GM18861 (cell line): ENCODE measurements around the gene TIMELESS.
"Not testable (repeated sequence)": the region's sequence is repeated elsewhere in the genome, so short reads cannot be mapped to it uniquely, and the experiment has no call there.

Experiments
- ATAC-seq: cut with Tn5 transposase; IDR thresholded peaks from one replicate; pipeline ENCODE4 v1.9.1; 2021; ENCODE audit not compliant: unreplicated experiment

The TIMELESS gene

DNA sequence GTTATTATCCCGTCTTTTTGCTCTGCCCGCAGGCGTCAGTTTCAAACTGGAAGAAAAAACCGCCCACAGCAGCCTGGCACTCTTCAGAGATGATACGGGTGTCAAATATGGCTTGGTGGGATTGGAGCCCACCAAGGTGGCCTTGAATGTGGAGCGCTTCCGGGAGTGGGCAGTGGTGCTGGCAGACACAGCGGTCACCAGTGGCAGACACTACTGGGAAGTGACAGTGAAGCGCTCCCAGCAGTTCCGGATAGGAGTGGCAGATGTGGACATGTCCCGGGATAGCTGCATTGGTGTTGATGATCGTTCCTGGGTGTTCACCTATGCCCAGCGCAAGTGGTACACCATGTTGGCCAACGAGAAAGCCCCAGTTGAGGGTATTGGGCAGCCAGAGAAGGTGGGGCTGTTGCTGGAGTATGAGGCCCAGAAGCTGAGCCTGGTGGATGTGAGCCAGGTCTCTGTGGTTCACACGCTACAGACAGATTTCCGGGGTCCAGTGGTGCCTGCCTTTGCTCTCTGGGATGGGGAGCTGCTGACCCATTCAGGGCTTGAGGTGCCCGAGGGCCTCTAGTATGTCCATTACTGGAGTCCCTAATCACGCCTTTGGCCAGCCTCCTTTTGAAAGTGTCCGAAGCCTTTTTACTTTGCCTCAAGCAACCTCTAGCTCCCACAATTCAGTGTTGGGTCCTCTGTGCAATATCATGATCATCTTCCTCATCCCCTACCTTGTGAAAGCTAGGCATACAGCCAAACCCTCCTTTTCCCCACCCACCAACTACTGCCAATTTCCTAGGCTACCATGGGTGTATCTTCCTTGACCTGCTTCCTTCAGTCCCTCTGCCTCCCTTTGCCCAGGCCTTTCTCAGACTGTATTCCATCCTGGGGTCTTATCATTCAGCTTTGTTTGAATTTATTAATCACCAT is 20.0 kb upstream of the TIMELESS start:
- no peak for ATAC-seq

DNA sequence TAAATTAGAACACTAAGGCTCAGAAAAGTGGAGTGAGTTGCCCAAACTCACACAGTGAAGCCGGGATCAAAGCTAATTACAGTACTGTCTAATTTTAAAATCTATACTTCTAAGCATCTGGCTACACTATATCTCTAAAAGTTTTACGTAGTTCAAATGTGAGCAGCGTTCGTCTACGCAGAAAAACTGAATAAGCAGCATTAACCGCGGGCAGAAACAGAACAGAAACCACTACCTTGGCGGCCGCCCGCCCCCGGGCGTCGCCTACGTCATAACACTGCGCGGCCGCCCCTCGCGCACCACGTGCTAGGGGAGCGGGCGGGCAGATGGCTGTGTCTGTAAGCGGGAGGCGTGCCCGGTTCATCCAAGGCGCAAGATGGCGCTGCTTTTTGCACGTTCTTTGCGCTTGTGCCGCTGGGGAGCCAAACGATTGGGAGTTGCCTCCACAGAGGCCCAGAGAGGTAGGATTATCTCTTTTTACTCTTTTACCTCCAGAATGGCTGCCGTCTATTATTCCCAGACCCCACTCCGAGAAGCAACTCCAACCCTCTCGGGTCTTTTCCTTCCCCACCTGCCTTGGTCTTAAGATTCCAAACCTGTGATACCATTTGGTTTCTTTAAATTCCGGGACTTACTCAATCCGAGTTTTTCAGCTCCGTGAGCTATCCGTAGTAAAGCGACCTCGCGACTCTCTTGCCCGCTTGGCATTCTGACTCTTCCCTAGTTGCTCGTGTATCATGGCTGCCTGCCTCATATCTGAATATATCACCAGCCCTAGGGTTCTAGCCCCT is 19.2 kb upstream of the TIMELESS start, which contains the start of gene SPRYD4:
TSS of gene SPRYD4 (plus strand) at position 363 of the 791 bp plus-strand sequence. CDS start at position 377, 14 bp downstream.
- peak; percentile 80 for ATAC-seq

DNA sequence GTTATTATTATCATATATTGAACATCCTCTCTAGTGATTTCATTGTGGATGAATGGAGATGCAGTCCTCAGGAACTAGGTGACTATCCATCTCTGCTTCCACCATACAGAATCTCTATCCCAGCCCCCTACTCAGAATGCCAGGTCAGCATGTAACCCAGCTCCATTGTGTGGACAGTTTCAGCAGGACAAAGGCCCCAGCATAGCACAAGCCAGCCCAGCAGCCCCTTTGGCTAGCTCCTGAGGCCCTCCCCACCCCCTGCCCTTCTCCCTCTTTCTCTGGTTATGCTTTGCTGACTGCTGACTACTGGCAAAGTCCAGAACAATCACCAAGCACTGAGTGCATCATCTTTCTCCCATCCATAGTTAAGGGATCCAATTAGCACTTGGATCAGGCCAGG is 13.3 kb upstream of the TIMELESS start:
- ATAC-seq: no peak

DNA sequence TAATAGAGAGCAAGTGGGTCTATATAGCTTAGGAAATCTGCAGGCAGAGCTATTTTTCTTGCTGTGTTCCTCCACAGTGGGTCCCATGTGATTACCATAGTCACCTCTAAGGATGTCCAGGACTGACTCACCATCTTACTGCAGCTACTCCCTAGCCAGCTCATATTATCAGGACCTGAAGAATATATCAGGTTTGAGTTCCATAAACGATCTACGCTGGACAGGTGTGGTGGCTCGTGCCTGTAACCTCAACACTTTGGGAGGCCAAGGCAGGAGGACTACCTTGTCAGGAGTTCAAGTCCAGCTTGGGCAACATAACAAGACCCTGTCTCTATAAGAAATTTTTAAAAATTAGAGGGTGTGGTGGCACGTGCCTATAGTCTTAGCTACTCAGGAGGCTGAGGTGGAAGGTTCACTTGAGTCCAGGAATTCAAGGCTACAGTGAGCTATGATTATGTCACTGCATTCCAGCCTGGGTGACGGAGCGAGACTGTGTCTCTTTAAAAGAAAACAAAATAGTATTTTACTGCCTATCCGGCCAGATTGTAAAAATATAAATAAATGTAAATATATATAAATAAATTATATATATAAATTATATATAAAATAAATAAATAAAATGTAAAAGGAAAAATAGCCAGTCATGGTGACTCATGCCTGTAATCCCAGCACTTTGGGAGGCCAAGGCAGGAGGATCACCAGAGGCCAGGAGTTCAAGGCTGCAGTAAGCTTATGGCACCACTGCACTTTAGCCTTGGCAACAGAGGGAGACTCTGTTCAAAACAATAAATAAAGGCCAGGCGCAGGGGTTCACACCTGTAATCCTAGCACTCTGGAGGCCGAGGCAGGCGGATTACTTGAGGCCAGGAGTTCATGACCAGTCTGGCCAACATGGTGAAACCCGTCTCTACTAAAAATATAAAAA is 12.3 kb upstream of the TIMELESS start:
- no peak for ATAC-seq

DNA sequence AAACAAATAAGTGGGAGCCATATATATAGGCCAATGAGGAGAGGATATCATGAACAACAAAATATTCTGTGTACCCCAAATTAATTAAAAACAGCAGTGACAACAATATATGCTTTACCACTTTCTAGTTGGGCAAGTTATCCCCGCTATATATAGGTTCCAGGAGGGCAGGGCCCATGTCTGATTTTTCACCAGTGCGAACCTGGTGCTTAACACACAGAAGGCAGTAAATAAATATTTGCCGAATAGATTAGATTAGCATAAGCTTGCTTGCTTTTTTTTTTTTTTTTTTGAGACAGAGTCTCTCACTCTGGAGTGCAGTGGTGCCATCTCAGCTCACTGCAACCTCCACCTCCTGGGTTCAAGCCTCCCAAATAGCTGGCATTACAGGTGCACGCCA is 8.6 kb upstream of the TIMELESS start:
- ATAC-seq: no peak

DNA sequence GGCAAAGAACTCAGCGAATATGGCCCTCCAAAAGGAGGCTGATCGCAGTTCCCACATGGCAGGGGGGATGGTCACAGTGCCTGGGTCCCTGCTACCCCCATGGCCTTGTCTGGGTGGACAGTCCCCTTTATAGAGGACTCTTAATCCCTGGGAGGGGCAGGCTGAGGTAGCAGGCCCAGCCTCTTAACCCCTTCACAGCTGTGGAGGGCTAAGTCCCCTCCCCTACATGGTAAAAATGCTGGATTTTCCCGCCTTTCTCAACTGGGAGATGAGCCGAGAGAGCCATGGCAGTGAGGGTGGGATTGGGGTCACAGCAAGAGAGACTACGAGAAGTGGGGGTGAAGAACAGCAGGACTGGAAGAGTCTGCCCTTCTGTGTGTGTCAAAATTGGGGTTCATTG is 5.3 kb upstream of the TIMELESS start, which contains the start of gene MIP:
TSS of gene MIP (minus strand) at position 101 of the 400 bp plus-strand sequence. CDS start at position 57, 44 bp downstream.
- no peak for ATAC-seq

DNA sequence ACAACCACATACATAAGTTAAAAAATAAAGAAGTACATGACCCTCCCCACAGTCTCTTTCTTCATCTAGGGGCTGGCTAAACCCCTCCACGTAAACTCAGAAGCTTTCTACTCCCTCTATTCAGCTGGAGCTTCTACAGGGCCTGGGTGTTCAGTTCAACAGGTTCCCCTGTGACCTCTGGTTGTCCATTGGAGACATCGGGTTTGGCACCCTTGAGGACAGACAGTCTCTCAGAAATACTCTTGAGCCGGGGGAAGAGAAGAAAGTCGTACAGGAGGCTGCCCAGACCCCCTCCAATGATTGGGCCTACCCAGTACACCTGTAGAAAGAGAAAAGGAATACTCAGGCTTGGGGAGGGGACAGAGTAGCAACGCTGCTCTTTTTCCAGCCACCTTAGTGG is 1.9 kb upstream of the TIMELESS start:
- ATAC-seq: no peak

DNA sequence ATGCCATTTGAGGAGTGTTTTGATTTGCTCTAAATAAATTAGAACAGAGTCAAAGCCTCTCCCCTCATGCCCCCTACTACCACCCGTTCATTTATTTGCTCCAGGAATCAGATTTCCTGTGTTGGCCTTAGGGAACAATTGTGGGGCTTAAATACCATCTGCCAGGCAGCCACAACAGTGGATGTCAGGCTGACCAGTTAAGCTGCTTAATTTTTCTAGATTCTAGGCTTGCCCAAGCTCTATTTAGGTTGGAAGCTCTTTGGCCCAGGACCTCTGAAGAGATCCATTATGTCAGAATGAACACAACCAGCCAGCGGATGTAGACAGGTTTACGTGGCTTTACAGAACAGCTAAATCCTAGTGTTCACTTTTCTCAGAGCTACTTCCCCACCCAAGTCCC is 1.0 kb upstream of the TIMELESS start:
- ATAC-seq: no peak

DNA sequence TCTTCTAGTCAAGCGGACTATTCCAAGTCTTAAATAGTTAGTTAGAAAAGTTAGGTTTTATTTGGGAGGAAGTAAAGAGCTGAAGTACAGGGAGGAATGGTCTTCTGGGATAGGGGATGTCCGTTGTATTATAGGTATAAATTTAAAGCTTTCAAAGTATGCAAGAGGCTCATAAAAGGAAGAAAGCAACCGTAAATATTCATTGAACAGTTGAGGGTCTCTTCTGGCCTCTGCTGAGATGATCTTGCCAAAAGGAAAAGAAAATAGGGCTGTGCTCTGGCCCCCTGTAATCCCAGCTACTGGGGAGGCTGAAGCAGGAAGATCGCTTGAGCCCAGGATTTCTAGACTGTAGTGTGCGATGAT is 377 bp upstream of the TIMELESS start:
- no peak for ATAC-seq

DNA sequence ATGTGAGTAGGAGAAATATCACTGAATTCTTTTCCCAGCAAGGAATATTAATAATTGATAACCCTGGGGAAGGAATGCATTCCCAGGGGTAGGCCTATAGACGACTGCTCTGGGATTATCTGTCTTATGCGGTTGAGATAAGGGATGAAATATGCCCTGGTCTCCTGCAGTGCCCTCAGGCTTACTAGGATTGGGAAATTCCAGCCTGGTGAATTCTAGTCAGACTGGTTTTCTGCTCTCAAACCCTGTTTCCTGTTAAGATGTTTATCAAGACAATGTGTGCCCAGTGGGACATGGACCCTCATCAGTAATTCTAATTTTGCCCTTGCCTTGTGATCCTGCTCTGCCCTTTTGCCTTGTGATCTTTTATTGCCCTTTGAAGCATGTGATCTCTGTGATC is 6.0 kb downstream of the TIMELESS start:
- not testable (repeated sequence) for ATAC-seq

DNA sequence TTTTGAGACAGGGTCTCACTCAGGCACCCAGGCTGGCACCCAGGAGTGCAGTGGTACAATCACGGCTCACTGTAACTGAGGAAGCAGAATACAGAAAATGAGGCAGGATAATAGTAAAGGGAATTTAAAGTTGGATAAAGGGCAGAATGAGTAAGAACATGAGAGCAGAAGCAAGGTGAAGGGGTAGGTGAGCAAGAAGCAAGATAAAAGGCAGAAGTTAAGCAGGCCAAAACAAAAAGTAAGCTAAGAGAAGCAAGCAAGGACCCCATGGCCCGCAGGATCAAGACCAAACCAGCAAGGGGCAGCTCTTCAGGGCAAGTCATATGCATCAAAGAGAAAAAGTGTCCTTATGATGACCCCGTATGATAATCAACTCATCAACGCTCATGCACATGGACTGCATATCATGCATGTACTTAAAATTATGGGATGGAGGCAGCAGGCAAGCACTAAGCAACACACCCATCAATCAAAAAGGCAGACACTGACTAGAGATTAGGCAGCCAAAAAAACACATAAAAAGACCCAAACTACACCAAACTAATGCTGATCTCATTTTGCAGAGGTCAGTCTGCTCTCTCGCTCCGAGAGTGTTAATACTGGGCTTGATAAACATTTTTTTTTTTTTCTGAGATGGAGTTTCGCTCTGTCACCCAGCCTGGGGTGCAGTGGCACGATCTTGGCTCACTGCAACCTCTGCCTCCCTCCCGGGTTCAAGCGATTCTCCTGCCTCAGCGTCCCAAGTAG is 11.6 kb downstream of the TIMELESS start:
- ATAC-seq: no peak

DNA sequence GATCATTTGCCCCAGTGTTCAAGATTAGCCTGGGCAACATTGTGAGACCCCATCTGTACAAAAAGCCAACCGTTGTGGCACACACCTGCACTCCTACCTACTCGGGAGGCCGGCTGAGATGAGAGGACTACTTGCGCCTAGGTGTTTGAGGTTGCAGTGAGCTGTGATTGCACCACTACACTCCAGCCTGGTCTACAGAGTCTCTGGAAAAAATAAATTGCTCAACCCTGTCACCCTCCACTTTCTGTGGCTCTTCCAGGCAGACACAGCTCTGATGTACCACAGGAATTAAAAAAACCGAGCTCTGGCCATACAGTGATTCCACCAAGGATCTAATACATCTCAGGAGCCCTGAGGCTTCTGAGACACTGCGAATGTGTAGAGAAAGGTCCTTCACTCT is 14.4 kb downstream of the TIMELESS start:
- no peak for ATAC-seq

DNA sequence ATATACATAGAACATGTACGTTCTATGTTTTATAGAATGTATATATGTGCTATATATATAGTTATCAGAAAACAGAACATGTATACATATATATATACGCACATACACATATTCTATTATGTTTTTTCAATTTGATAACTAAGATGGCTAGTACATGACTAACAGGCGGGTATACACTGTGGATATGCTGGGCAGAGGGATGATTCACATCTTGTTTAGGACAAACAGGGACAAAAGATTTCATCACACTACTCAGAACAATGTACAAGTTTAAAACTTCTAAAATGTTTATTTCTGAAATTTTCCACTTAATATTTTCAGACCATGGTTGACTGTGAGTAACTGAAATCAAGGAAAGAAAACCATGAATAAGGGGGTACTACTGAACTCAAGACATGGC is 17.4 kb downstream of the TIMELESS start:
- no peak for ATAC-seq

DNA sequence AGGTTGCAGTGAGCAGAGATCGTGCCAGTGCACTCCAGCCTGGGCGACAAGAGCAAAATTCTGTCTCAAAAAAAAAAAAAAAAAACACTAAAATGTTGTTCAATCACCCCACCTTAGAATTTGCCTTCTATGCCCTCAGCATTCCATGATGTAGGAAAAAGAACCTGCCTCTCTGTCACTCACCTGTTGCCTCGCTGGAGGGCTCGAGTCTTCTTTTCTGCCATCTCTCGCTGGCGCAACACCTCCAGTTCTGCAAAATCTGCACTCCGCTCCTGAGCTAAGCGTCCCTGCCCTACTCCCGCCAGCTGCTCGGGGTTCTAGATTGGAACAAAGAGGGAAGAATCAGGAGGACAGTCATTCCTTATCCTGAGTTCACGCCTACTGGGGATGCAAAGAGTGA is 17.9 kb downstream of the TIMELESS start:
- ATAC-seq: no peak

DNA sequence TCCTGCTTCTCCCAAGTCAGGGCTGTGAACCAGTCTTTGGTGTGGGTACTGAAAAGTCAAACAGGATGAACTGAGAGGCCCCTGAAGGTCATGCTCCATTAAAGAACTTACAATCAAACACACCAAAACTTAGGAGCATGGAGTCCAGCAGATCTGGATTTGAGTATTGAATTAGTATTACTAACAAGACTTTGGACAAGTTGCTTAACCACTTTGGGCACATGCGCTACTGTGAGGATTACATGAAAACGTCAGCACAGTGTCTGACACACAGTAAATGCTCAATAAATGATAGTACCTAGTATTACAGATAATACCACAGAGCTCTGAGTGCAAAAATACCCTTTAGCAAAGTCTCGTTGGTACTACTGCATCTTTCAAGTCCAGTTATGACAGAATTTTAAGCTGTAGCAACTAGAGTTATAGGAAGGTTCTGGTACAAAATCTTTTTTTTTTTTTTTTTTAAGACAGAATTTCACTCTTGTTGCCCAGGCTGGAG is 23.2 kb downstream of the TIMELESS start:
- ATAC-seq: no peak

DNA sequence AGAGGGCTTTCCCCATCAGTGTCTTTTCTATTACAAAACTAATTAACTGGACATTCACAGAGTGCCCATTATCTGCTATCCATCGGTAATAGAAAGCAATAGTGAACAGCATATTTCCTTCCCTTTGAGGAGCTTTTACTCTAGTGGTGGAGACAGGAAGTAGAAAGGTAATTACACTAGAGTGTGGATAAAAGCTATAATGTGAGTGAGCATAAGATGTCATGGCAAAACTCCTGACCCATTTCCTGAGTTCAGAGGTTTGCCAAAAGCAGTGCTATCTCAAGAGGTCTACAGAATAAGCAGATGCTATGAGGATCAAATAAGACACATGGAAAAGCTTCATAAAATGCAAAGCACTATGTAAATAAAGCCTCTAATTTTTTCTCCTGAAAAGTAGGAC is 24.0 kb downstream of the TIMELESS start:
- no peak for ATAC-seq

DNA sequence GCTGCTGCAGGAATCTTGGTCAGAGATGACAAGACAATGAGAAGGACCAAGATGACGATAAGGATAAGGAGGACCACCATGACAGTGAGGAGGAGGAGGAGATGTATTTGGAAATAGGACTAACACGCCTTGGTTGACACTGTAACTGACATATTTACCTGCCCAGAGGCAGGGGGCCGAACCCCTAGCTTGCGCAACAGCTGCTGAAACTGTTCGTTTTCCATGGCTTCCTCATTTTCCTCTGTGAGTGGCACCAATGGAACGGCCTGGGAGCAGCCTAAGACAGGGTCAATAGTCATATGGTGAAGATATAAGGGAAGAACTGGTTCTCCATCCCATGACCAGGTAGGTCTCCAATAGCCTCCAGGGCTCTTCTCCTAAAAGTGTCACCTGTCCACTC is 28.8 kb downstream of the TIMELESS start:
- ATAC-seq: no peak

DNA sequence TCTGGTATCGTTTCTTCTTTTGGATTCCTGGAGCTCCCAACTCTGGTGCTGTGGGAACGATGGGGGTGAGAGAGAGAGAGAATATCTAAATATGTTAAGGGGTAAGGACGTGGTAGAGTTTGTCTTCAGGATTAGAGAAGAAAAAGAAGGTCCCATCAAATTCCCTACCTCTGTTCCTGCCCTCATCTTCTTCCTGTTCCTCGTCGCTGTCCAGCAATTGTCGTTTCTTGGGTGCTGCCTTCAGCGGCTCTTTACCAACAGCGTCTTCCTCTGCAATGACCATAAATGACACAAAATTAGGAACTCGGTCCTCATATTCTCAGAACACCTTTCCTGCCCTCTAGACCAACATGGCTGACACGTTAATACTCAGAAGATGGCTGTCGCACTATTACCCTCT is 31.5 kb downstream of the TIMELESS start:
- no peak for ATAC-seq

DNA sequence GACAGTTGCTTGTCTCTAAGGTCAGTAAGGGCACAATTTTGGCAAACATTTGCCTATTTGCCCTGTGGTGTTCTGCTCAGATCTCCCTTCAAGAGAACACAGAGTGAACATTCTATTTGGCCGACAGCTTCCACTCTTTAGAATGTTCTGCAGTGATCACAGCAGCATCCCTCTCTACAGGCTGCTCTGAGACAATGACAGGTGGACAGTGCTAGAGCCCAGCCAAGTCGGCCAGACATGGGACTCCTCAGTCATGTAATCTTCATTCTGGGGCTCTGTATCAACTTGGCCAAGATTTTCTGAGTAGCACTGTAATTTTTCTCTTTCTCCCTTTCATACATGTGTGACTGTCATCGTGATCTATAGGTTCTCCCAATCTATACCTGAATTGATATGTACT is 34.8 kb downstream of the TIMELESS start:
- ATAC-seq: no peak

DNA sequence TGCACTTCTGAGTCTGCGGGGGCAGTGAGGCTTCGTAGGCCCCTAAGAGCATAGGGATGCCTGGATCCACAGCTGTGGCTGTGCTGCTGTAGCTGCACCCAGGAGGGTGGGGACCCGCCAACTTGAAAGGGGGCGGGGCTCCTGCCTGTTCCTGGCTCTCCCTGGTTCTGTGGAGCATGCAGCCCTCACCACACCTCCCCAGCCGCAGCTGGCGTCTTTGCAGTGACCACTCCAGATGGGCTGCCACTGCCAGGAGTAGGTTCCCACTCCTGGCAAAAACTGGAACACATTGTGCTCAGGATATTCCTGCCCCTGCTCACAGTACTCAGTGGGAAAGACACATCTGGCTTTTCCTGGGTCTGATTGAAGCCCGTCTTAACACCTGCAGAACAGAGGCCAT is 35.8 kb downstream of the TIMELESS start:
- no peak for ATAC-seq
